ENCODE results near the gene ERC2.

ERC2 gene

DNA sequence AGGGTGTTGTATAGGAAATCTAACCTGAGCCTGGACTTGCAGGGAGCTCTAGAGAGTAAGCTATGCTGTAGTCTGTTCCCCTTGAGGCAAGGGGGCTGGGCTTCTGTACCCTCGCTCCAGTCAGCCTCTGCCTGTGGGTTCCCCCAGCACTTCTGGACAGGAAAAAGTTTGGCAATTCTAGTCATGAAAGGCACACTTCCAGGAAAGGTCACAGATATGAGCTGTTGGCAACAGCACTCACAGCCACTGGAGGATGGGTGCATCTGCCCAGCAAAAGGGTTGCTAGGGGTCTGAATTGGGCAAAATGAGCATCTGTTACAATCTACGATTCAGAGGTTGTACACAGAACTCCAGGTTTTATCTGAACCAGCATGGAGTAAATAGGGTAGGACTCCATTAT lies 281.2 kb downstream of the ERC2 start:
- TF ChIP-seq, protein P1, sequence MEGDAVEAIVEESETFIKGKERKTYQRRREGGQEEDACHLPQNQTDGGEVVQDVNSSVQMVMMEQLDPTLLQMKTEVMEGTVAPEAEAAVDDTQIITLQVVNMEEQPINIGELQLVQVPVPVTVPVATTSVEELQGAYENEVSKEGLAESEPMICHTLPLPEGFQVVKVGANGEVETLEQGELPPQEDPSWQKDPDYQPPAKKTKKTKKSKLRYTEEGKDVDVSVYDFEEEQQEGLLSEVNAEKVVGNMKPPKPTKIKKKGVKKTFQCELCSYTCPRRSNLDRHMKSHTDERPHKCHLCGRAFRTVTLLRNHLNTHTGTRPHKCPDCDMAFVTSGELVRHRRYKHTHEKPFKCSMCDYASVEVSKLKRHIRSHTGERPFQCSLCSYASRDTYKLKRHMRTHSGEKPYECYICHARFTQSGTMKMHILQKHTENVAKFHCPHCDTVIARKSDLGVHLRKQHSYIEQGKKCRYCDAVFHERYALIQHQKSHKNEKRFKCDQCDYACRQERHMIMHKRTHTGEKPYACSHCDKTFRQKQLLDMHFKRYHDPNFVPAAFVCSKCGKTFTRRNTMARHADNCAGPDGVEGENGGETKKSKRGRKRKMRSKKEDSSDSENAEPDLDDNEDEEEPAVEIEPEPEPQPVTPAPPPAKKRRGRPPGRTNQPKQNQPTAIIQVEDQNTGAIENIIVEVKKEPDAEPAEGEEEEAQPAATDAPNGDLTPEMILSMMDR (IDR thresholded peaks at IDR 0.05) = no peak
- H3K27me3 ChIP-seq (ENCODE audit: control insufficient read depth, insufficient read depth, low read length) = no peaks in the 10 kb centered on the region

GRCh38 chr3:56185827-56186226 lies 282.4 kb downstream of the ERC2 start:
- Histone ChIP-seq H3K79me2 (no peaks in the 10 kb centered on the region), H3K4me2 (ENCODE audit: low read length) (no peak overlapping the region), H3K4me3 (ENCODE audit: low read depth, low read length) (no peak overlapping the region), H3K9me3 (ENCODE audit: control insufficient read depth, low read length) (no peaks in the 10 kb centered on the region), H3K9ac (no peak overlapping the region), H3K36me3 (ENCODE audit: control insufficient read depth, insufficient read depth, low read length) (no peaks in the 10 kb centered on the region), H3K4me1 (no peaks in the 10 kb centered on the region), H3K27ac (no peak overlapping the region), H3K27me3 (ENCODE audit: control insufficient read depth, insufficient read depth, low read length) (no peaks in the 10 kb centered on the region), H2AFZ (no peak overlapping the region)
- TF ChIP-seq, protein P1 (IDR thresholded peaks at IDR 0.05) = no peak

More for the DNA sequence above, 281.2 kb downstream of the ERC2 start:
- Histone ChIP-seq H3K27ac (no peak overlapping the region), H3K4me3 (ENCODE audit: low read depth, low read length) (no peak overlapping the region), H3K4me2 (ENCODE audit: low read length) (no peak overlapping the region), H3K4me1 (no peaks in the 10 kb centered on the region), H3K79me2 (no peaks in the 10 kb centered on the region), H3K9ac (no peak overlapping the region), H2AFZ (no peak overlapping the region), H3K36me3 (ENCODE audit: control insufficient read depth, insufficient read depth, low read length) (no peaks in the 10 kb centered on the region), H3K9me3 (ENCODE audit: control insufficient read depth, low read length) (no peaks in the 10 kb centered on the region)

- Histone ChIP-seq H3K27ac (no peak overlapping the region), H3K9ac (no peak overlapping the region), H3K4me3 (ENCODE audit: low read depth, low read length) (no peak overlapping the region), H3K27me3 (ENCODE audit: control insufficient read depth, insufficient read depth, low read length) (no peaks in the 10 kb centered on the region), H3K4me2 (ENCODE audit: low read length) (no peak overlapping the region), H3K4me1 (no peaks in the 10 kb centered on the region), H3K9me3 (ENCODE audit: control insufficient read depth, low read length) (no peaks in the 10 kb centered on the region), H3K36me3 (ENCODE audit: control insufficient read depth, insufficient read depth, low read length) (no peaks in the 10 kb centered on the region), H2AFZ (no peak overlapping the region), H3K79me2 (no peaks in the 10 kb centered on the region)
- TF ChIP-seq, protein P1 (IDR thresholded peaks at IDR 0.05) = no peak
Observed at GRCh38 chr3:56183529-56183928, 284.7 kb downstream of the ERC2 start.

- H2AFZ ChIP-seq = no peak overlapping the region
- no peaks in the 10 kb centered on the region for H3K36me3 ChIP-seq (ENCODE audit: control insufficient read depth, insufficient read depth, low read length)
- H3K4me3 ChIP-seq (ENCODE audit: low read depth, low read length) = no peak overlapping the region
- TF ChIP-seq, protein P1 (IDR thresholded peaks at IDR 0.05) = no peak
- H3K9me3 ChIP-seq (ENCODE audit: control insufficient read depth, low read length) = no peaks in the 10 kb centered on the region
- H3K27me3 ChIP-seq (ENCODE audit: control insufficient read depth, insufficient read depth, low read length) = no peaks in the 10 kb centered on the region
- H3K79me2 ChIP-seq = no peaks in the 10 kb centered on the region
- no peak overlapping the region for H3K4me2 ChIP-seq (ENCODE audit: low read length)
- no peak overlapping the region for H3K9ac ChIP-seq
- no peak overlapping the region for H3K27ac ChIP-seq
- H3K4me1 ChIP-seq = no peaks in the 10 kb centered on the region
Observed at GRCh38 chr3:56180433-56180832, 287.8 kb downstream of the ERC2 start.

DNA sequence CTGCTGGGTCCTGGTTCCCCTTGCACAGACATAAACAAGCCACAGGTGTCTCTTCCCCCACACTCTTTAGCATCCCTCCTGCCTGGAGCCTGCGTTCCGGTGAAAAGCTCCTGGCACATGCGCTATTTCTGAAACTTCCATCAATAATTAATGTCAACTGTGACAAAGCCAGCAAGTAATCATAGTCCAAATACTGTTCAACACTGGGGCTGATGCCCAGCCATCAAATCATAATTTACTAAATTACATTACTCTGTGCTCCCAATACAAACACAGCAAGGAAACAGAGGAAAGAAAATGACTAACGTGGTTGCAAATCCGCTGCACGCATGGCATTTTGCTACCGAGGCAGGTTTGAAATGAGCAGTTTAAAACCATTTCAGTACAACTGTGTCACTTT lies 294.7 kb downstream of the ERC2 start:
- Histone ChIP-seq H3K27ac (no peak overlapping the region), H3K4me3 (ENCODE audit: low read depth, low read length) (no peak overlapping the region), H3K4me1 (no peaks in the 10 kb centered on the region), H3K9me3 (ENCODE audit: control insufficient read depth, low read length) (no peaks in the 10 kb centered on the region), H3K27me3 (ENCODE audit: control insufficient read depth, insufficient read depth, low read length) (no peaks in the 10 kb centered on the region), H3K79me2 (no peaks in the 10 kb centered on the region), H3K9ac (no peak overlapping the region), H2AFZ (no peak overlapping the region), H3K4me2 (ENCODE audit: low read length) (no peak overlapping the region), H3K36me3 (ENCODE audit: control insufficient read depth, insufficient read depth, low read length) (no peaks in the 10 kb centered on the region)
- TF ChIP-seq, protein P1 (IDR thresholded peaks at IDR 0.05) = no peak
